ENCODE data around the gene LRRC14B.
"Not testable (repeated sequence)": the region's sequence is repeated elsewhere in the genome, so short reads cannot be mapped to it uniquely, and the experiment has no call there.

The LRRC14B gene

GRCh38 chr5:192691-192969, 1.3 kb downstream of the LRRC14B start:
- POLR2A ChIA-PET = interaction anchor here (0.6 kb wide), 1 partner anchor 27 kb away, joined by 3 read pairs; no protein-coding TSS in a partner anchor
- DNase-seq (ENCODE audit: low read depth, low spot score) = no peak
- CTCF ChIA-PET = no interaction called here

DNA sequence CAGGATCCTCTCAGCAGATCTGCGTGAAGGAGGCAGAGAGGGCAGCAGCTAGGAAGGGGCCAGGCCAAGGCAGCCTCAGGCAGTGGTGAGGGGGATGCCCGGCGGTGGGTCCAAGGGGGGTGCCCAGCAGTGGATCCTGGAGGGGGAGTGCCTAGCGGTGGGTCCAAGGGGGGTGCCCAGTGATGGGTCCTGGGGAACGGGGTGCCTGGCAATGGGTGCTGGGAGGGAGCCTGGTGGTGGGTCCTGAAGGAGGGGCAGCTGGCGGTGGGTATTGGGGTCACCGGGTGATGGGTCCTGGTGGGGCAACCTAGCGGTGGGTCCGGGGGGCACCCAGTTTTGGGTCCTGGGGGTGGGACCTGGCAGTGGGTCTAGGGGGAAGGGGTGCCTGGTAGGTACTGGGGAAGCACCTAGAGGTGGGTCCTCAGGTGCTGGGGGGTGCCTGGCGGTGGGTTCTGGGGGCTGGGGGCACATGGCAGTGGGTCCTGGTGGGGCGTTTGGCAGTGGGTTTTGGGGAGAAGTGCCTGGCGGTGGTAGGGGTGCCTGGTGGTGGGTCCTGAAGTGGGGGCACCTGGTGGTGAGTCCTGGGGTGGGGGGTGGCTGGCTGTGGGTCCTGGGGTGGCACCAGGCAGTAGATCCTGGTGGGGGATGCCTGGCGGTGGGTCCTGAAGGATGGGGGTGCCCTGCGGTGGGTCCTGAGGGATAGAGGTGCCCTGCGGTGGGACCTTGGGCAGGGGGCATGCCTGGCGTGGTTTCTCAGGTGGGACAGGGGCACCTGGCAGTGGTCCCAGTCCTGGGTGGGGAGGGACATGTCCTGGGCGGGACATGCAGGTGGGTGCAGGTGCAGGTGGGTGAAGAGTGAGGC, 1.9 kb downstream of the LRRC14B start:
- no peak overlapping the region for H3K4me3 ChIP-seq (ENCODE audit: low read depth, low read length)
- no peak for DNase-seq (ENCODE audit: low read depth, low spot score)
- ChIA-PET CTCF (interaction anchor here (1.4 kb wide), 1 partner anchor 14 kb away, joined by 3 read pairs; no protein-coding TSS in a partner anchor), POLR2A (interaction anchor here (0.6 kb wide), 1 partner anchor 26 kb away, joined by 3 read pairs; no protein-coding TSS in a partner anchor)
- TF ChIP-seq, protein P1, sequence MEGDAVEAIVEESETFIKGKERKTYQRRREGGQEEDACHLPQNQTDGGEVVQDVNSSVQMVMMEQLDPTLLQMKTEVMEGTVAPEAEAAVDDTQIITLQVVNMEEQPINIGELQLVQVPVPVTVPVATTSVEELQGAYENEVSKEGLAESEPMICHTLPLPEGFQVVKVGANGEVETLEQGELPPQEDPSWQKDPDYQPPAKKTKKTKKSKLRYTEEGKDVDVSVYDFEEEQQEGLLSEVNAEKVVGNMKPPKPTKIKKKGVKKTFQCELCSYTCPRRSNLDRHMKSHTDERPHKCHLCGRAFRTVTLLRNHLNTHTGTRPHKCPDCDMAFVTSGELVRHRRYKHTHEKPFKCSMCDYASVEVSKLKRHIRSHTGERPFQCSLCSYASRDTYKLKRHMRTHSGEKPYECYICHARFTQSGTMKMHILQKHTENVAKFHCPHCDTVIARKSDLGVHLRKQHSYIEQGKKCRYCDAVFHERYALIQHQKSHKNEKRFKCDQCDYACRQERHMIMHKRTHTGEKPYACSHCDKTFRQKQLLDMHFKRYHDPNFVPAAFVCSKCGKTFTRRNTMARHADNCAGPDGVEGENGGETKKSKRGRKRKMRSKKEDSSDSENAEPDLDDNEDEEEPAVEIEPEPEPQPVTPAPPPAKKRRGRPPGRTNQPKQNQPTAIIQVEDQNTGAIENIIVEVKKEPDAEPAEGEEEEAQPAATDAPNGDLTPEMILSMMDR (IDR thresholded peaks at IDR 0.05; ENCODE audit: insufficient read depth, low read length, missing control alignments) = no peak

More at GRCh38 chr5:192691-192969, 1.3 kb downstream of the LRRC14B start:
- TF ChIP-seq, protein P1 (IDR thresholded peaks at IDR 0.05; ENCODE audit: insufficient read depth, low read length, missing control alignments) = no peak
- no peak overlapping the region for H3K4me3 ChIP-seq (ENCODE audit: low read depth, low read length)

- no peak for DNase-seq (ENCODE audit: low read depth, low spot score)
- H3K4me3 ChIP-seq (ENCODE audit: low read depth, low read length) = no peak overlapping the region
- ChIA-PET CTCF (interaction anchor here (1.1 to 1.4 kb wide), 2 partner anchors 10 to 13 kb away, joined by 3 read pairs; no protein-coding TSS in a partner anchor), POLR2A (no interaction called here)
- TF ChIP-seq, protein P1 (IDR thresholded peaks at IDR 0.05; ENCODE audit: insufficient read depth, low read length, missing control alignments) = no peak
These were observed 2.8 kb downstream of the LRRC14B start for GRCh38 chr5:194102-194501.

- TF ChIP-seq, protein P1 (IDR thresholded peaks at IDR 0.05; ENCODE audit: insufficient read depth, low read length, missing control alignments) = no peak
- no peak overlapping the region for H3K4me3 ChIP-seq (ENCODE audit: low read depth, low read length)
- ChIA-PET CTCF (interaction anchor here (1.1 to 1.4 kb wide), 2 partner anchors 9 to 13 kb away, joined by 3 read pairs; no protein-coding TSS in a partner anchor), POLR2A (no interaction called here)
- DNase-seq (ENCODE audit: low read depth, low spot score) = no peak
These were observed 3.4 kb downstream of the LRRC14B start for GRCh38 chr5:194603-195209.

DNA sequence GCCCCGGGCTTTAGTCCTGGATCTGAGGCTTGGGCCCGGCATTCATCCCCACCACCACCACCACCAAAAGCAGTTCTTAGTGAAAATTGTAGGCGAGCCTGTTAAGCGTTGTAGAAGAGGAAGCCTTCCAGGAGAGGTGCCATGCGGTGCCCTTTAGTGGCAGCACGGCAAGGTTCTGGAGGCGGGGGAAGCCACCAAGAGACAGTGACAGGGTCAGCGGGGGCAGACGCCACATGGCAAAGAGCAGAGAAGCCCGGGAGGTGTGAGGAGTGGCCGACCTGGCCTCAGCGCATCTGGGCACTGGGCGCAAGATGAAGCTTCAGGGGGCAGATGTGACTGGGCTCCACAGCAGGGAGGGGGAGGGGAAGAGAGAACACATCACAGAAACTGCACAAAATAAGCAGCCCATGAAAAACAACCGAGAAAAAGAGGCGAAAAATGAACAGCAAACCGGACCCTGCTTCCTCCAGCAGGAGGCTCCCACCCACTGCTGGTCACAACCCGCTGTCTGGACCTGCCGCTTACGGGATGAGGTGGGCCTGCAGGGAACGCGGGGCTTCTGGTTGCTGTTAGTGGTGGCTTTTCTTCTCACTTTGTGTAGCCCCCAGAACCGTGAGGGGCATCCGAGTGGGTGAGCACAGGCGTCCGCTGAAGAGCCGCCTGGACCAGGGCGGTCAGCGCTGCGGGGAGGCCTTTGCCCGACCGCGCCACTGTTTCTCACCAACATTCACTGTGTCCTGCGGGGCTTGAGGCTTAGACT, 4.3 kb downstream of the LRRC14B start:
- TF ChIP-seq, protein P1 (IDR thresholded peaks at IDR 0.05; ENCODE audit: insufficient read depth, low read length, missing control alignments) = no peak
- ChIA-PET CTCF (no interaction called here), POLR2A (no interaction called here)
- no peak for DNase-seq (ENCODE audit: low read depth, low spot score)
- H3K4me3 ChIP-seq (ENCODE audit: low read depth, low read length) = no peak overlapping the region

DNA sequence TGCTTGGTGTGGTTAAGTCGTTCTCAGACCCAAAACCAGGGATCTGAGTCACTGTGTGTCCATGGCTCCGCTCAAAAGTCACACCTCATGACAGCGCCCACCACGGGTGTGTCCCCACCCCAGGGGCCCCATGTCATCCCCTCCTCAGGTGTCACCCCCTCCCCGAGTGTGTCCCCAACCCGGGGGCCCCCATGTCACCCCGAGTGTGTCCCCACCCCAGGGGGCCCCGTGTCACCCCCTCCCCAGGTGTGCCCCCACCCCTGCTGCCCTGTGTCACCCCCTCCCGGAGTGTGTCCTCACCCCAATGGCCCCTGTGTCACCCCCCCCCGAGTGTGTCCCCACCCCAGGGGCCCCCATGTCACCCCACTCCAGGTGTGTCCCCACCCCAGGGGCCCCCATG, 5.1 kb downstream of the LRRC14B start:
- POLR2A ChIA-PET = no interaction called here
- no peak for DNase-seq (ENCODE audit: low read depth, low spot score)
- CTCF ChIA-PET = no interaction called here
- TF ChIP-seq, protein P1 (IDR thresholded peaks at IDR 0.05; ENCODE audit: insufficient read depth, low read length, missing control alignments) = no peak
- H3K4me3 ChIP-seq (ENCODE audit: low read depth, low read length) = no peak overlapping the region

GRCh38 chr5:197031-197430, 5.7 kb downstream of the LRRC14B start:
- DNase-seq (ENCODE audit: low read depth, low spot score); H3K4me3 ChIP-seq (ENCODE audit: low read depth, low read length); POLR2A ChIA-PET: not testable (repeated sequence)
- CTCF ChIA-PET = interaction anchor here (1.8 kb wide), 1 partner anchor 9 kb away, joined by 4 read pairs; no protein-coding TSS in a partner anchor

Measured in AG04449 (cell line).